A549 (cell line): ENCODE data around the gene ZNF701. TPM values are rescaled to one million over a fixed set of nuclear protein-coding genes. Genes with fewer than 3 reads are reported as not detected.
"Not testable (repeated sequence)": the region's sequence is repeated elsewhere in the genome, so short reads cannot be mapped to it uniquely, and the experiment has no call there.

Experiments used
- ATAC-seq, 2 experiments: fragments of 200-7000 bp in 1 of 2; fragments of >200 bp in 1 of 2; cut with Nextera tagmentation in 1 of 2; cut with Tn5 transposase in 1 of 2; 3 replicates each; pipeline versions ENCODE4 v1.8.0 to v1.9.1; 2018 to 2020; ENCODE audit warnings: mild to moderate bottlenecking in 1 of 2, moderate library complexity in 1 of 2
- CTCF ChIA-PET: fragments of 300-600 bp; sonication (Branson Sonifier 250); formaldehyde crosslinking; extraction: SDS; loops from one replicate; lab custom pipeline; 2021; ENCODE audit warnings: antibody characterized with exemption, inconsistent platforms; lab: Yijun Ruan, JAX
- POLR2A ChIA-PET: fragments of 350-600 bp; formaldehyde crosslinking; extraction: SDS; loops from one replicate; lab custom pipeline; 2021; ENCODE audit warnings: antibody characterized with exemption, inconsistent platforms; lab: Yijun Ruan, JAX
- DNase-seq, 2 experiments: peaks; one replicate each; pipeline versions ENCODE4 v3.0.0 to v3.0.0-alpha.2; 2011 to 2016; ENCODE audit warnings: low read depth in 1 of 2, low spot score in 1 of 2
- FAIRE-seq: peaks from 2 replicates; lab custom pipeline; 2011; peaks lifted over from hg19 to GRCh38; lab: Jason Lieb, UNC
- H3K27ac ChIP-seq, 2 experiments: fragments of >200 bp; sonication (Bioruptor Twin); formaldehyde crosslinking; 3 replicates each; pipeline ENCODE4 v1.5.1; 2016 to 2017
- H3K4me1 ChIP-seq: fragments of >200 bp; sonication (Bioruptor Twin); formaldehyde crosslinking; 3 replicates; pipeline ENCODE4 v1.6.1; 2016
- H3K4me2 ChIP-seq: fragments of >200 bp; sonication (Bioruptor Twin); formaldehyde crosslinking; 3 replicates; pipeline ENCODE4 v1.6.1; 2016
- H3K4me3 ChIP-seq: fragments of >200 bp; sonication (Bioruptor Twin); formaldehyde crosslinking; 3 replicates; pipeline ENCODE4 v1.5.1; 2016
- H3K9me3 ChIP-seq: fragments of >200 bp; sonication (Bioruptor Twin); formaldehyde crosslinking; 3 replicates; pipeline ENCODE4 v1.6.1; 2016
- CBX2 ChIP-seq: fragments of 200-600 bp; sonication (generic); IDR thresholded peaks from 2 replicates; pipeline ENCODE4 v1.6.1; 2016; ENCODE audit warnings: low read depth, mild to moderate bottlenecking, borderline replicate concordance
- CEBPB ChIP-seq, 2 experiments: fragments of >200 bp in 1 of 2; sonication (Bioruptor Twin) in 1 of 2; formaldehyde crosslinking in 1 of 2; IDR thresholded peaks; 2 replicates each; pipeline ENCODE4 v1.6.1; 2012 to 2016
- CHD4 ChIP-seq: fragments of 200-600 bp; sonication (generic); IDR thresholded peaks from 2 replicates; pipeline ENCODE4 v1.6.1; 2016; ENCODE audit warnings: antibody characterized with exemption, mild to moderate bottlenecking, borderline replicate concordance
- ELK1 ChIP-seq: fragments of 150-350 bp; IDR thresholded peaks from 2 replicates; pipeline ENCODE4 v1.6.1; 2014; ENCODE audit warnings: low read depth, mild to moderate bottlenecking, low read length
- ESRRA ChIP-seq: fragments of 150-350 bp; IDR thresholded peaks from 2 replicates; pipeline ENCODE4 v1.6.1; 2014; ENCODE audit warnings: mild to moderate bottlenecking, low read length, borderline replicate concordance
- FOSB ChIP-seq: fragments of 250-450 bp; sonication (Bioruptor Pico); IDR thresholded peaks from 2 replicates; pipeline ENCODE4 v1.5.0; 2020; ENCODE audit warnings: mild to moderate bottlenecking, moderate library complexity
- GATA3 ChIP-seq: IDR thresholded peaks from 2 replicates; pipeline ENCODE4 v1.6.1; 2012; ENCODE audit warnings: borderline replicate concordance
- HDAC2 ChIP-seq: fragments of 200-600 bp; sonication (generic); IDR thresholded peaks from 2 replicates; pipeline ENCODE4 v1.6.1; 2016
- HOXB13 ChIP-seq: fragments of 250-450 bp; sonication (Bioruptor Pico); IDR thresholded peaks from 2 replicates; pipeline ENCODE4 v1.5.0; 2020; ENCODE audit warnings: low read depth, mild to moderate bottlenecking, moderate library complexity
- JUN ChIP-seq, 2 experiments: fragments of >200 bp; sonication (Bioruptor Twin); formaldehyde crosslinking; IDR thresholded peaks; 2 replicates in 1 of 2; 3 replicates in 1 of 2; pipeline ENCODE4 v1.6.1; 2016 to 2017
- MAZ ChIP-seq: fragments of 150-350 bp; IDR thresholded peaks from 2 replicates; pipeline ENCODE4 v1.6.1; 2014; ENCODE audit warnings: antibody characterized with exemption, low read depth, low read length, borderline replicate concordance
- NFE2L2 ChIP-seq: fragments of 150-350 bp; conservative IDR thresholded peaks from 2 replicates; pipeline ENCODE4 v1.6.1; 2014; ENCODE audit warnings: low read length
- NPAS2 ChIP-seq: fragments of 250-450 bp; sonication (Bioruptor Pico); IDR thresholded peaks from 2 replicates; pipeline ENCODE4 v1.8.0; 2022; ENCODE audit warnings: mild to moderate bottlenecking, moderate library complexity, borderline replicate concordance
- PBX3 ChIP-seq: IDR thresholded peaks from 2 replicates; pipeline ENCODE4 v1.6.1; 2012
- RARB ChIP-seq: fragments of 250-450 bp; sonication (Bioruptor Pico); IDR thresholded peaks from 2 replicates; pipeline ENCODE4 v1.8.0; 2021; ENCODE audit warnings: mild to moderate bottlenecking, moderate library complexity
- REST ChIP-seq: fragments of 200-600 bp; sonication (generic); IDR thresholded peaks from 2 replicates; pipeline ENCODE4 v1.6.1; 2016; ENCODE audit warnings: antibody characterized with exemption, mild to moderate bottlenecking, moderate library complexity
- SREBF2 ChIP-seq: fragments of 450-650 bp; IDR thresholded peaks from 2 replicates; pipeline ENCODE4 v1.6.1; 2014; ENCODE audit warnings: mild to moderate bottlenecking, moderate library complexity
- ZNF302 ChIP-seq: fragments of 250-450 bp; sonication (Bioruptor Pico); IDR thresholded peaks from 2 replicates; pipeline ENCODE4 v1.9.0; 2021; ENCODE audit warnings: inconsistent platforms, mild to moderate bottlenecking, moderate library complexity
- WGBS: methylation state at CpG from one replicate; pipeline ENCODE4 v1.1.6; 2017; ENCODE audit errors: missing lambda C conversion rate; 5-methylcytosine and 5-hydroxymethylcytosine counted together
- polyA plus RNA-seq, 4 experiments: library from polyadenylated mRNA; depleted of rRNA in 3 of 4; stranded (reverse); fragments of >200 nt; fragmentation: RNase III in 1 of 4; extraction: RNeasy Plus Mini Kit Qiagen cat#74134 plus additional on column Dnase treatment in 1 of 4; gene quantifications; 2 replicates in 3 of 4; 3 replicates in 1 of 4; pipeline ENCODE4 v1.2.3, GENCODE V29; 2011 to 2017

The ZNF701 gene
- polyA plus RNA-seq, 2 of the 4 experiments (the other 2 are of a cell fraction), result 0.21 to 0.32 TPM

- TF ChIP-seq NFE2L2, result no peak
- no peak for TF ChIP-seq ELK1
- TF ChIP-seq, all 56 proteins: peak for 0
- no peak overlapping the region for H3K4me2 ChIP-seq
- ChIA-PET POLR2A (no interaction called here), CTCF (no interaction called here)
- H3K4me1 ChIP-seq, result no peaks in the 10 kb centered on the region
- FAIRE-seq, result no peak
- peaks cover 66% of the 10 kb centered on the region; the same call in 2 of the 3 replicates for H3K9me3 ChIP-seq
- H3K27ac ChIP-seq, result no peak overlapping the region
- no peak for ATAC-seq
- DNase-seq, result no peak
- 56% methylated on average over 6 of the region's 6 CpGs for WGBS
- no peak overlapping the region for H3K4me3 ChIP-seq
Measured at GRCh38 chr19:52585604-52586003, 15.5 kb downstream of the ZNF701 start.

GRCh38 chr19:52590728-52591127 is 20.6 kb downstream of the ZNF701 start:
- Histone ChIP-seq H3K4me1 (no peaks in the 10 kb centered on the region), H3K4me3 (no peak overlapping the region), H3K27ac (no peak overlapping the region), H3K4me2 (no peak overlapping the region), H3K9me3 (peaks cover 49% of the 10 kb centered on the region)
- FAIRE-seq, result no peak
- no peak for ATAC-seq
- CTCF ChIA-PET, result no interaction called here
- no peak for DNase-seq
- no peak for TF ChIP-seq ZNF302 (CRISPR knock-in tag)
- POLR2A ChIA-PET, result no interaction called here
- WGBS, result 8% methylated on average over 5 of the region's 5 CpGs

GRCh38 chr19:52592301-52592700 is 22.2 kb downstream of the ZNF701 start:
- DNase-seq (no peak), FAIRE-seq (no peak), ATAC-seq (no peak)
- ChIA-PET POLR2A (no interaction called here), CTCF (no interaction called here)
- WGBS, result 33% methylated on average over 3 of the region's 3 CpGs
- Histone ChIP-seq H3K4me3 (no peak overlapping the region), H3K27ac (no peak overlapping the region), H3K9me3 (peaks cover 53% of the 10 kb centered on the region), H3K4me1 (no peaks in the 10 kb centered on the region), H3K4me2 (no peak overlapping the region)
- TF ChIP-seq REST (no peak), MAZ (no peak), HOXB13 (CRISPR knock-in tag) (no peak), PBX3 (no peak), CHD4 (no peak), JUN (IDR thresholded peaks at IDR 0.05) (no peak), FOSB (no peak), CEBPB (IDR thresholded peaks at IDR 0.05) (no peak), SREBF2 (no peak), RARB (no peak), ESRRA (no peak), GATA3 (no peak), NPAS2 (CRISPR knock-in tag) (no peak), CBX2 (no peak), HDAC2 (no peak)

- DNase-seq, FAIRE-seq, CTCF ChIA-PET, H3K27ac ChIP-seq, POLR2A ChIA-PET, H3K4me1 ChIP-seq, H3K4me3 ChIP-seq, H3K4me2 ChIP-seq, ATAC-seq: not testable (repeated sequence)
- peaks cover 46% of the 10 kb centered on the region for H3K9me3 ChIP-seq
- WGBS, result no CpG with 5 or more reads among the region's 25 CpGs
Measured at GRCh38 chr19:52593441-52593840, 23.4 kb downstream of the ZNF701 start.
